ENCODE data around the gene STIM2.
"Not testable (repeated sequence)": the region's sequence is repeated elsewhere in the genome, so short reads cannot be mapped to it uniquely, and the experiment has no call there.

Gene STIM2

GRCh38 chr4:26824667-26825066 is 36.0 kb upstream of the STIM2 start:
- no peak for TF ChIP-seq ZFX (IDR thresholded peaks at IDR 0.05; ENCODE audit: borderline replicate concordance)
- TF ChIP-seq, protein P1, sequence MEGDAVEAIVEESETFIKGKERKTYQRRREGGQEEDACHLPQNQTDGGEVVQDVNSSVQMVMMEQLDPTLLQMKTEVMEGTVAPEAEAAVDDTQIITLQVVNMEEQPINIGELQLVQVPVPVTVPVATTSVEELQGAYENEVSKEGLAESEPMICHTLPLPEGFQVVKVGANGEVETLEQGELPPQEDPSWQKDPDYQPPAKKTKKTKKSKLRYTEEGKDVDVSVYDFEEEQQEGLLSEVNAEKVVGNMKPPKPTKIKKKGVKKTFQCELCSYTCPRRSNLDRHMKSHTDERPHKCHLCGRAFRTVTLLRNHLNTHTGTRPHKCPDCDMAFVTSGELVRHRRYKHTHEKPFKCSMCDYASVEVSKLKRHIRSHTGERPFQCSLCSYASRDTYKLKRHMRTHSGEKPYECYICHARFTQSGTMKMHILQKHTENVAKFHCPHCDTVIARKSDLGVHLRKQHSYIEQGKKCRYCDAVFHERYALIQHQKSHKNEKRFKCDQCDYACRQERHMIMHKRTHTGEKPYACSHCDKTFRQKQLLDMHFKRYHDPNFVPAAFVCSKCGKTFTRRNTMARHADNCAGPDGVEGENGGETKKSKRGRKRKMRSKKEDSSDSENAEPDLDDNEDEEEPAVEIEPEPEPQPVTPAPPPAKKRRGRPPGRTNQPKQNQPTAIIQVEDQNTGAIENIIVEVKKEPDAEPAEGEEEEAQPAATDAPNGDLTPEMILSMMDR (IDR thresholded peaks at IDR 0.05): no peak
- no peak overlapping the region for H3K27ac ChIP-seq

DNA sequence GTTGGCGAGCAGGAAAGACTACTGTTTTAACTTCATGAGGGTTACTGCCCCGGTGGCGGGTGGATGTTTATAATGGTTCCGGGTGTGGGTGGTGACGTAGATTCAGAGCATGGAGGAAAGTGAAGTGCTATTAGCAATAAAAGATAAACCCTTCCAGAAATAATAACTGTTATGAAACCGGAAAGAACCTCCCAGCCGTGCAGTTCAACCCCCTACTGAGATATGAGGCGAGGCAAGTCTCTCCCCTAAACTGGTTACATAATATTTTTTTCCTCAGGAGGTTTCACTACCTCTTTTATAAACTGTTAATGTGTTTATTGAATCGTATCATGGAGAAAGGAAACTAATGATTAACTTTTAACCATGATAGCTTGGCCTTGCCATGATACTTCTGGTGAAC is 33.9 kb upstream of the STIM2 start:
- H3K27ac ChIP-seq: no peak overlapping the region
- TF ChIP-seq ZFX (IDR thresholded peaks at IDR 0.05; ENCODE audit: borderline replicate concordance): no peak
- TF ChIP-seq, protein P1 (IDR thresholded peaks at IDR 0.05): no peak

DNA sequence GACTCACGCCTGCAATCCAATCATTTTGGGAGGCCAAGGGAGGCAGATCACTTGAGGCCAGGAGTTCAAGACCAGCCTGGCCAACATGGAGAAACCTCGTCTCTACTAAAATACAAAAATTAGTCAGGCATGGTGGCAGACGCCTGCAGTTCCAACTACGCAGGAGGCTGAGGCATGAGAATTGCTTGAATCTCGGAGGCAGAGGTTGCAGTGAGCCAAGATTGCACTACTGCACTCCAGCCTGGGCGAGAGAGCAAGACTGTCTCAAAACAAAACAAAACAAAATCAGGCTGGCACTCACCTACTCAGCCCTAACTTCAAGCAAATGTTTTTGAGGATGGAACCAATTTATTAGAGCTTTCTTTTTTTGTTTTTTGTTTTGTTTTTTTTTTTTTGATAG is 33.3 kb upstream of the STIM2 start:
- not testable (repeated sequence) for H3K27ac ChIP-seq

GRCh38 chr4:26827798-26828197 is 32.8 kb upstream of the STIM2 start:
- H3K27ac ChIP-seq: no peak overlapping the region
- no peak for TF ChIP-seq ZFX (IDR thresholded peaks at IDR 0.05; ENCODE audit: borderline replicate concordance)
- TF ChIP-seq, protein P1 (IDR thresholded peaks at IDR 0.05): no peak

DNA sequence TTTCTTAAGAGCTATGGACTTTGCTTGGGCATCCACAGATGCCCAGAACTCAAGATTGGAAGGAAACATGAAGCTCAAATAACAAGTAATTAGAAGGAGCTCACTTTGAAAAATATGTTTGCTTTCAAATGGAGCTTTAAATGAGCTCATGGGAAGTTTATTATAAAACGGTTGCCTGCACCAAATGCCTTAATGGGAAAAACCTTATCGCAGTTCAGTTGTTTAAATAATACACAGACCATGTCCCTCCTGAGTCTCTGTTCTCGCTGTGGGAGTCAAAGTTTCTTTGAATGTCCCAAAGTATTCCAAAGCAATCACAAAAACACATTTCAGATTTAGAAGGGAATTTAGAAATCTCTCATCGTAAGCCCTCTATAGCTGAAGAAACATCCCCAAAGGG is 31.6 kb upstream of the STIM2 start:
- H3K27ac ChIP-seq: no peak overlapping the region
- TF ChIP-seq ZFX (IDR thresholded peaks at IDR 0.05; ENCODE audit: borderline replicate concordance): no peak
- TF ChIP-seq, protein P1 (IDR thresholded peaks at IDR 0.05): no peak

- no peak for TF ChIP-seq ZFX (IDR thresholded peaks at IDR 0.05; ENCODE audit: borderline replicate concordance)
- TF ChIP-seq, protein P1 (IDR thresholded peaks at IDR 0.05): no peak
- H3K27ac ChIP-seq: no peak overlapping the region
Observed at GRCh38 chr4:26830033-26830432, 30.6 kb upstream of the STIM2 start.

GRCh38 chr4:26830701-26831100 is 29.9 kb upstream of the STIM2 start:
- TF ChIP-seq, protein P1 (IDR thresholded peaks at IDR 0.05): no peak
- TF ChIP-seq ZFX (IDR thresholded peaks at IDR 0.05; ENCODE audit: borderline replicate concordance): no peak
- H3K27ac ChIP-seq: no peak overlapping the region

- TF ChIP-seq, protein P1 (IDR thresholded peaks at IDR 0.05): no peak
- no peak for TF ChIP-seq ZFX (IDR thresholded peaks at IDR 0.05; ENCODE audit: borderline replicate concordance)
- no peak overlapping the region for H3K27ac ChIP-seq
Observed at GRCh38 chr4:26836539-26836938, 24.1 kb upstream of the STIM2 start.

All from 22Rv1 (cell line).